Astrocyte (in vitro differentiated cells and primary cell): ENCODE results near the gene SLC6A7.

Source experiments
- EZH2 ChIP-seq: IDR thresholded peaks from 2 replicates; pipeline ENCODE4 v1.6.1; 2012; ENCODE audit warnings: mild to moderate bottlenecking, low read length, inconsistent platforms; ENCODE audit not compliant: insufficient read depth
- TF ChIP-seq, protein P1 (sequence below): IDR thresholded peaks from 2 replicates; pipeline ENCODE4 v1.5.1; 2011; ENCODE audit warnings: low read depth, mild to moderate bottlenecking, inconsistent platforms, low read length, moderate library complexity; ENCODE audit not compliant: insufficient read depth

- TF ChIP-seq, protein P1, sequence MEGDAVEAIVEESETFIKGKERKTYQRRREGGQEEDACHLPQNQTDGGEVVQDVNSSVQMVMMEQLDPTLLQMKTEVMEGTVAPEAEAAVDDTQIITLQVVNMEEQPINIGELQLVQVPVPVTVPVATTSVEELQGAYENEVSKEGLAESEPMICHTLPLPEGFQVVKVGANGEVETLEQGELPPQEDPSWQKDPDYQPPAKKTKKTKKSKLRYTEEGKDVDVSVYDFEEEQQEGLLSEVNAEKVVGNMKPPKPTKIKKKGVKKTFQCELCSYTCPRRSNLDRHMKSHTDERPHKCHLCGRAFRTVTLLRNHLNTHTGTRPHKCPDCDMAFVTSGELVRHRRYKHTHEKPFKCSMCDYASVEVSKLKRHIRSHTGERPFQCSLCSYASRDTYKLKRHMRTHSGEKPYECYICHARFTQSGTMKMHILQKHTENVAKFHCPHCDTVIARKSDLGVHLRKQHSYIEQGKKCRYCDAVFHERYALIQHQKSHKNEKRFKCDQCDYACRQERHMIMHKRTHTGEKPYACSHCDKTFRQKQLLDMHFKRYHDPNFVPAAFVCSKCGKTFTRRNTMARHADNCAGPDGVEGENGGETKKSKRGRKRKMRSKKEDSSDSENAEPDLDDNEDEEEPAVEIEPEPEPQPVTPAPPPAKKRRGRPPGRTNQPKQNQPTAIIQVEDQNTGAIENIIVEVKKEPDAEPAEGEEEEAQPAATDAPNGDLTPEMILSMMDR = no peak
- TF ChIP-seq EZH2 = no peak
These were observed 45.5 kb upstream of the SLC6A7 start for GRCh38 chr5:150144246-150144801.
